Activated naive CD4-positive, alpha-beta T cell treated with anti-CD3 and anti-CD28 coated beads, Interleukin-2, amount 50 U/mL, for 16 hours (primary cell): ENCODE measurements around the gene CLSTN2.

Experiments used
- DNase-seq: peaks from one replicate; pipeline ENCODE4 v3.0.0-alpha.2; 2020

Gene CLSTN2

GRCh38 chr3:140007911-140008869 is 73.2 kb downstream of the CLSTN2 start:
- no peak for DNase-seq

- DNase-seq: no peak
Measured at GRCh38 chr3:140010391-140010790, 75.4 kb downstream of the CLSTN2 start.

GRCh38 chr3:140011086-140011485 is 76.1 kb downstream of the CLSTN2 start:
- DNase-seq: no peak

- no peak for DNase-seq
Measured at GRCh38 chr3:140011611-140012277, 76.8 kb downstream of the CLSTN2 start.

- no peak for DNase-seq
Measured at GRCh38 chr3:140013220-140013619, 78.2 kb downstream of the CLSTN2 start.

- DNase-seq: no peak
Measured at GRCh38 chr3:140014831-140015495, 80.0 kb downstream of the CLSTN2 start.

GRCh38 chr3:140015741-140016140 is 80.8 kb downstream of the CLSTN2 start:
- DNase-seq: no peak

- DNase-seq: no peak
Measured at GRCh38 chr3:140018556-140018955, 83.6 kb downstream of the CLSTN2 start.

GRCh38 chr3:140019946-140020345 is 85.0 kb downstream of the CLSTN2 start:
- no peak for DNase-seq

GRCh38 chr3:140020541-140020940 is 85.6 kb downstream of the CLSTN2 start:
- DNase-seq: no peak

- DNase-seq: no peak
Measured at GRCh38 chr3:140021269-140021668, 86.3 kb downstream of the CLSTN2 start.

GRCh38 chr3:140022066-140022770 is 87.2 kb downstream of the CLSTN2 start:
- DNase-seq: no peak

- no peak for DNase-seq
Measured at GRCh38 chr3:140023616-140024530, 88.9 kb downstream of the CLSTN2 start.

GRCh38 chr3:140031170-140031569 is 96.2 kb downstream of the CLSTN2 start:
- DNase-seq: no peak

GRCh38 chr3:140034058-140034457 is 99.1 kb downstream of the CLSTN2 start:
- no peak for DNase-seq

GRCh38 chr3:140035871-140036270 is 100.9 kb downstream of the CLSTN2 start:
- DNase-seq: no peak

- no peak for DNase-seq
Measured at GRCh38 chr3:140050396-140050795, 115.4 kb downstream of the CLSTN2 start.

GRCh38 chr3:140051019-140051957 is 116.3 kb downstream of the CLSTN2 start:
- no peak for DNase-seq

GRCh38 chr3:140052771-140053702 is 118.1 kb downstream of the CLSTN2 start:
- no peak for DNase-seq
